NT2/D1 (cell line): ENCODE measurements around the gene UBC.

Experiments
- SUZ12 ChIP-seq: IDR thresholded peaks from 2 replicates; pipeline ENCODE4 v1.6.1; 2011; ENCODE audit not compliant: insufficient read length, insufficient read depth; ENCODE audit errors: extremely low read depth
- YY1 ChIP-seq: IDR thresholded peaks from 2 replicates; pipeline ENCODE4 v1.6.1; 2011; ENCODE audit not compliant: insufficient read length, insufficient read depth
- ZNF274 ChIP-seq: IDR thresholded peaks from 2 replicates; pipeline ENCODE4 v1.6.1; 2011; ENCODE audit warnings: mild to moderate bottlenecking, low read depth, low read length

- TF ChIP-seq SUZ12 (no peak), YY1 (peak; percentile 40), ZNF274 (no peak)
Observed at GRCh38 chr12:124913474-124914391, 717 bp downstream of the UBC start.
